Motor neuron (in vitro differentiated cells): ENCODE measurements around the gene FERMT1. TPM values are rescaled to one million over a fixed set of nuclear protein-coding genes. Genes with fewer than 3 reads are reported as not detected.
A peak's percentile ranks its signal among the peaks of the same experiment; 100 is the strongest.

Experiments used
- ATAC-seq, 8 experiments: fragments of 200-7000 bp; cut with Tn5 transposase; replicated peaks in 6 of 8; 2 replicates each; pipeline ENCODE4 v1.8.0; 2021; ENCODE audit warnings: mild to moderate bottlenecking in 8 of 8, moderate library complexity in 8 of 8
- H3K27ac ChIP-seq, 2 donors: fragments of 250-450 bp; sonication (Bioruptor Pico); 2 replicates each; pipeline ENCODE4 v1.9.0; 2021; ENCODE audit warnings: antibody characterized with exemption in 2 of 2, mild to moderate bottlenecking in 2 of 2, moderate library complexity in 1 of 2
- H3K4me1 ChIP-seq, 2 donors: fragments of 250-450 bp; sonication (Bioruptor Pico); replicated peaks in 1 of 2; 2 replicates each; pipeline ENCODE4 v1.6.1; 2021; ENCODE audit warnings: antibody characterized with exemption in 2 of 2, mild to moderate bottlenecking in 2 of 2, moderate library complexity in 1 of 2
- H3K4me3 ChIP-seq, 5 donors: fragments of 250-450 bp; sonication (Bioruptor Pico); 2 replicates each; pipeline ENCODE4 v1.9.0; 2021; ENCODE audit warnings: antibody characterized with exemption in 5 of 5, mild to moderate bottlenecking in 5 of 5, moderate library complexity in 4 of 5
- WGBS, 10 experiments: fragments of 450-650 bp; shearing (Covaris generic); methylation state at CpG; one replicate each; pipeline ENCODE4 v1.0.0; 2022; 5-methylcytosine and 5-hydroxymethylcytosine counted together
- in situ Hi-C, 9 experiments: fragments of 400-800 bp; cut with MboI; loops; one replicate each; pipeline ENCODE4 v1.15.0; 2021; ENCODE audit warnings: low sequenced_read_pairs in 9 of 9, low pct_unique_long_range_greater_than_20kb in 2 of 9; ENCODE audit not compliant: unreplicated experiment in 9 of 9
- total RNA-seq, 8 experiments: library from RNA; unstranded; fragments of 300-600 nt; gene quantifications; 2 replicates each; pipeline versions ENCODE4 v1.2.3 to v1.2.4, GENCODE V29; 2022

Gene FERMT1
- total RNA-seq, 8 experiments from 2014 or later: 0.11 to 18.0 (median 2.0) TPM

GRCh38 chr20:6081236-6081635 is 41.6 kb downstream of the FERMT1 start:
- H3K4me3 ChIP-seq: no peak overlapping the region
- WGBS, 10 experiments: 29 to 100% (median 89%) methylated on average over 1 to 2 of the region's 2 CpGs; no CpG with 5 or more reads in 2 of the 10 experiments
- ATAC-seq: no peak
- H3K4me1 ChIP-seq: no peaks in the 10 kb centered on the region
- no peak overlapping the region for H3K27ac ChIP-seq
- in situ Hi-C loops: loop anchor here in 3 of 9 experiments (10.0 to 25.0 kb wide), 2 partner anchors 544 to 556 kb away; no protein-coding TSS in a partner anchor

- peak in 3 of 8 experiments; percentile 62 to 68 (median 67) for ATAC-seq
- no peak overlapping the region for H3K27ac ChIP-seq
- H3K4me1 ChIP-seq: no peaks in the 10 kb centered on the region
- H3K4me3 ChIP-seq: no peak overlapping the region
- WGBS, 10 experiments: 0 to 83% (median 50%) methylated on average over 1 to 2 of the region's 2 CpGs; no CpG with 5 or more reads in 3 of the 10 experiments
- in situ Hi-C loops: loop anchor here in 3 of 9 experiments (10.0 to 25.0 kb wide), 2 partner anchors 542 to 554 kb away; no protein-coding TSS in a partner anchor
Measured at GRCh38 chr20:6079016-6079415, 43.8 kb downstream of the FERMT1 start.

- Histone ChIP-seq H3K4me1 (no peaks in the 10 kb centered on the region), H3K27ac (no peak overlapping the region), H3K4me3 (no peak overlapping the region)
- ATAC-seq: peak in 3 of 8 experiments; percentile 13 to 55 (median 30)
- in situ Hi-C loops: loop anchor here in 3 of 9 experiments (10.0 to 25.0 kb wide), 2 partner anchors 538 to 551 kb away; no protein-coding TSS in a partner anchor
- WGBS, 10 experiments: 20 to 100% (median 72%) methylated on average over 1 to 7 of the region's 8 CpGs; no CpG with 5 or more reads in 3 of the 10 experiments
Measured at GRCh38 chr20:6075428-6076219, 47.2 kb downstream of the FERMT1 start.

GRCh38 chr20:6074784-6075183 is 48.0 kb downstream of the FERMT1 start:
- no peak for ATAC-seq
- Histone ChIP-seq H3K27ac (no peak overlapping the region), H3K4me3 (no peak overlapping the region), H3K4me1 (no peaks in the 10 kb centered on the region)
- in situ Hi-C loops: loop anchor here in 3 of 9 experiments (10.0 to 25.0 kb wide), 2 partner anchors 537 to 550 kb away; no protein-coding TSS in a partner anchor
- WGBS, 10 experiments: 40 to 90% (median 69%) methylated on average over 1 to 2 of the region's 2 CpGs; no CpG with 5 or more reads in 1 of the 10 experiments

- ATAC-seq: peak in 4 of 8 experiments; percentile 11 to 83 (median 19)
- WGBS, 10 experiments: 50 to 100% (median 80%) methylated on average over 1 of the region's 2 CpGs; no CpG with 5 or more reads in 3 of the 10 experiments
- in situ Hi-C loops: loop anchor here in 1 of 9 experiments (10.0 kb wide), 1 partner anchor 549 kb away; no protein-coding TSS in a partner anchor
- Histone ChIP-seq H3K4me1 (no peaks in the 10 kb centered on the region), H3K27ac (no peak overlapping the region), H3K4me3 (no peak overlapping the region)
Measured at GRCh38 chr20:6074145-6074561, 48.7 kb downstream of the FERMT1 start.

GRCh38 chr20:6070829-6071695 is 51.8 kb downstream of the FERMT1 start:
- no peaks in the 10 kb centered on the region for H3K4me1 ChIP-seq
- H3K27ac ChIP-seq: no peak overlapping the region
- in situ Hi-C loops: loop anchor here in 1 of 9 experiments (10.0 kb wide), 1 partner anchor 546 kb away; no protein-coding TSS in a partner anchor
- no peak overlapping the region for H3K4me3 ChIP-seq
- ATAC-seq: no peak
- WGBS, 10 experiments: 43 to 100% (median 83%) methylated on average over 1 to 2 of the region's 6 CpGs; no CpG with 5 or more reads in 3 of the 10 experiments

- ATAC-seq: no peak
- Histone ChIP-seq H3K4me1 (no peaks in the 10 kb centered on the region), H3K4me3 (no peak overlapping the region), H3K27ac (no peak overlapping the region)
- 44 to 84% (median 73%) methylated on average over 1 to 2 of the region's 2 CpGs; no CpG with 5 or more reads in 4 of the 10 experiments for WGBS, 10 experiments
- in situ Hi-C loops: loop anchor here in 1 of 9 experiments (10.0 kb wide), 1 partner anchor 545 kb away; no protein-coding TSS in a partner anchor
Measured at GRCh38 chr20:6069669-6070068, 53.2 kb downstream of the FERMT1 start.

GRCh38 chr20:6067763-6068318 is 55.0 kb downstream of the FERMT1 start:
- in situ Hi-C loops: no loop called here

GRCh38 chr20:6066582-6066981 is 56.2 kb downstream of the FERMT1 start:
- ATAC-seq: no peak
- no peak overlapping the region for H3K27ac ChIP-seq
- no peaks in the 10 kb centered on the region for H3K4me1 ChIP-seq
- no peak overlapping the region for H3K4me3 ChIP-seq
- 62 to 100% (median 80%) methylated on average over 1 to 3 of the region's 3 CpGs; no CpG with 5 or more reads in 3 of the 10 experiments for whole genome bisulfite sequencing, 10 experiments
- in situ Hi-C loops: no loop called here

More at GRCh38 chr20:6067763-6068318, 55.0 kb downstream of the FERMT1 start:
- WGBS, 10 experiments: 28 to 97% (median 72%) methylated on average over 1 to 4 of the region's 4 CpGs; no CpG with 5 or more reads in 2 of the 10 experiments
- H3K27ac ChIP-seq: no peak overlapping the region
- no peak overlapping the region for H3K4me3 ChIP-seq
- H3K4me1 ChIP-seq: no peaks in the 10 kb centered on the region
- ATAC-seq: no peak

GRCh38 chr20:6061544-6061943 is 61.3 kb downstream of the FERMT1 start:
- no peak overlapping the region for H3K4me3 ChIP-seq
- H3K4me1 ChIP-seq: no peaks in the 10 kb centered on the region
- no peak for ATAC-seq
- no peak overlapping the region for H3K27ac ChIP-seq
- 0 to 100% (median 80%) methylated on average over 1 of the region's 2 CpGs; no CpG with 5 or more reads in 6 of the 10 experiments for WGBS, 10 experiments
- in situ Hi-C loops: no loop called here

- Histone ChIP-seq H3K4me1 (no peaks in the 10 kb centered on the region), H3K4me3 (no peak overlapping the region), H3K27ac (no peak overlapping the region)
- peak in 3 of 8 experiments; percentile 84 to 91 (median 85) for ATAC-seq
- 10 to 71% (median 52%) methylated on average over 2 to 6 of the region's 6 CpGs; no CpG with 5 or more reads in 1 of the 10 experiments for WGBS, 10 experiments
- in situ Hi-C loops: no loop called here
Measured at GRCh38 chr20:6060213-6060612, 62.6 kb downstream of the FERMT1 start.

- in situ Hi-C loops: no loop called here
- ATAC-seq: peak in 1 of 8 experiments; percentile 8
- WGBS, 10 experiments: 24 to 92% (median 60%) methylated on average over 1 to 7 of the region's 7 CpGs; no CpG with 5 or more reads in 1 of the 10 experiments
- Histone ChIP-seq H3K27ac (no peak overlapping the region), H3K4me3 (no peak overlapping the region), H3K4me1 (no peaks in the 10 kb centered on the region)
Measured at GRCh38 chr20:6058684-6059295, 64.0 kb downstream of the FERMT1 start.
